Nucleus accumbens (tissue), 56 donors: ENCODE results near the gene NYAP1.
"Not testable (repeated sequence)": the region's sequence is repeated elsewhere in the genome, so short reads cannot be mapped to it uniquely, and the experiment has no call there.

Source experiments
- DNase-seq, 56 donors: peaks; one replicate each; lab custom pipeline; 2025; lab: John Stamatoyannopoulos, UW

Gene NYAP1

DNA sequence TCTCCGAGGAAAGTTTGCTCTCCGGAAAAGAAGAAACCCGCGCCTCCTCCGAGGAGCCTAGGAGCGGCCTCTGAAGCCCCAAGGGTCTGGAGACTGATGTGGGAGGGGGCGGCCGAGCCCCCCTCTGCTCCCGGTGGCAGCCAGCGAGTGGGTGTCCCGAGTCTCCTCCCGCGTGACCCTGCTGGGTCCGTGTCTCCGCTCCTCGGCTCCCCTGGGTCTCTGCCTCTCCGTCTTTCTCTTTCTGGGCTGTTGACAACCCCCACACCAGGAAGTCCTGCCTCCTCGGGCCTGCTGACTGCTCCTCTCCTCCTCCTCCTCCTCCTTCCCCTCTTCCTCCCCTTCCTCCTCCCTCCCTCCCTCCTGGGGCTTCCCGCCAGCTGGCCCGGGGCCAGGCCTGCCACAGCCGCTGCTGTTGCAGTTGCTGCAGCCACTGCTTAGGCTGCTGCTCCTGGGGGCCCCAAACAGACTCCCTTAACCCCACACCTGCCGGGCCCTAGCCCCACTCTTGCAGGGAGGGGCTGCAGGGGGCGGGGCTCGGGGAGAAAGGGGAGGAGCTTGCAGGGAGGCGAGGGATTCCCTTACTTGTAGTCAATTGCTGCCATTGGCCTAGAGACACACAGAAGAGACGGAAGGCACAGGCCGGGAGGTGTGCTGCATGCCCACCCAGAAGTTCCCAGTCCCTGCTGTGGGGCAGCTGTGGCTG, 4.6 kb upstream of the NYAP1 start, which contains the start of gene TSC22D4:
TSC22D4 (minus strand) TSS at position 257 of the 703 bp plus-strand sequence. CDS start 1,176 bp downstream, outside the sequence.
- peak; percentile 75 to 98 (median 95) for DNase-seq

DNA sequence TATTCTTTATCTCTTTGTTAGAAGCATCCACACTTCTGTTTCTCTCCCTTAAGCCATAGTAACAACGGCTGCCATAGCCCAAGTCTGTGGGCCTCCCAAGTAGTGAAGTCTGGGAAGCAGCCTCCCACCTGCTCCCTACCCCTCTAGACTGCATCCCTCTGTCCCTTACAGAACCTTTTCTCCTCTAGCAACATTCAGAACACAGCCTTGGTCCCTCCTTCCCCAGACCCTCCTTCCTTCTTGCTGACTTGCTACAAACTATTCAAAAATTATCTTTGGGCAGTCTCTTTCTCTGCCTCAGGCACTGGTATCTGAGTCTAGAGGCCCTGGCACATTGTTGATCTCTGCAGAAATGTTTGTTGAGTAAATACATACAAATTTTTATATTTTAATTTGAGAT, 2.3 kb upstream of the NYAP1 start:
- no peak for DNase-seq

DNA sequence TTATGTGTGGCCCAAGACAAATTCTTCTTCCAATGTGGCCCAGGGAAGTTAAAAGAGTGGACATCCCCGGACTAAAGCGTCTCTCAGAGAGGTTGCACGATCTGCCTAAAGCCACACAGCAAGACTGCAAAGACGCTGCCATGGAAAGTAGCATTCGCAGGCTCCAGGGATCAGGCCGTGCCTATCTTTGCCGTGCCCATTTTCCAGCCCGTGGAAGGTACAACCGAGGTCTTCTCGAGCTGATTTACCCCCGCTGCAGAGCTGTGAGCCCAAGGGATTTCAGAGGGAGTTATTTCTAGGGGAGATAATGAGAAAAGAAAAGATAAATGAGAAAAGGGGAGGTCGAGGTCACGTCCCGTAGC, 1.0 kb upstream of the NYAP1 start:
- no peak for DNase-seq

DNA sequence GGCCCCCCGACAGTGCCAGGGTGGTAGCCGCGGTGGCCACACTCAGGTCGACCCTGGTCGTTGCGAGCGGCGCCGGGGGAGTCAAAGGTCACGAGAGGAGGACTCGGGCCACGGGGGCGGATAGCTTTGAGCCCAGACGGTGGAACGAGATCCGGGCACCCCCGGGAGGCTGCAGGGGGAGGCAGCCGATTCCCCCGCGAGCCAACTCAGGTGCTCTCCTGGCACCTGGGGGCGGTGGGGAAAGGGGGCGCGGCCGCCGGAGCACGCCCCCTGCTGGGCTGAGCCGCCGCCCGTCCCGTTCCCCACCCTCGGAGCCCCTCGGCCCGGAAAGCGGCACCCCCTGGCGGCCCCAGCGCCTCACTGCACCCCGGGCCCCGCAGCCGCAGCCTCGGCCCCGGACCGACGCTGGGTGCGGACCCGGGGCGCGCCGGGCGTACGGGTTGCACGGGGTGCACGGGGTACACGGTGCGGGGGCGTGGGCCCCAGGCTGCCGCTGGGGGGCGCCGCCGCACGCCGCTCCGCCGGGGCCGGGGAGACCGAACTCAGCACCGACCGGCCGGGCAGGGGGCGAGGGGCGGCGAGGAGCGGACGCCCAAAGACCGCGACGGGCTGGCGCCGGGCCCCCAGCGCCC, 521 bp upstream of the NYAP1 start:
- DNase-seq, result peak in 46 of 56 donors; percentile 29 to 80 (median 60)

DNA sequence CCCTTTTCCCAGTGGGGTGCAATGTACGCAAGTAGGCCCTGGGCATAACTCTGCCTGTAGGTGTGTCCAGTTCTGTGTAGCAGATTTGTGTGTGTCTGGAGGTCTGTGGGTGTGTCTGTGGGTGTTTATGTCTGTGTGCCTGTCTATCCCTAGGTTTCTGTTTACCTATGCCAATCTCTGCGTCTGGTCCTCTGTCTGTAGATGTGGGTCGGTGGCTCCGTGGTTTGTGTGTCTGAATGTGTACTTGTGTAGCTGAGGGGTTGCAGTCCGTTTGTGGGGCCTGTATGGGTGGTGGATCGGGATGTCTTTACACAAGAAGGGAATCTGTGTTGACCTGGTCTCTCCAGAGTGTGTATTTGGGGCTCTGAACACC, 932 bp downstream of the NYAP1 start:
- no peak for DNase-seq

DNA sequence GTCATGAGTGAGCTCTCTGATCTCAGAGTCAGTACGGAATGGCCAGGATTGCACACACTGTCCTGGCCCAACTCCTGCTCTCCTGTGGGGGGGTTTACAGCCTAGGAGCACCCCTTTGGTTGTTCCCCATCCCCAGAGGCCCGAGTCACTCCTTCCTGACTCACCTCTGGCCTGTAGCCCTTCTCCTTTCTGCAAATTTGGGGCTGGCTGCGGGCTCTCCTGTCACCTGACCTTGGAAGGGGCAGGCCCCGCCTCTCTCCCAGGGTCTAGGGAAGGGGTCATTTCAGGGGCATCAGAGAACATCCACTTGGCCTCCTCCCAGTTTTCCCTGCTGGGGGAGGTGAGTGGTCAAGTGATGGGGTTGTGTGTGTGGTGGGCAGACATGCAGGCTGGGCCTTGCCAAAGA, 1.7 kb downstream of the NYAP1 start:
- peak in 1 of 56 donors; percentile 18 for DNase-seq

DNA sequence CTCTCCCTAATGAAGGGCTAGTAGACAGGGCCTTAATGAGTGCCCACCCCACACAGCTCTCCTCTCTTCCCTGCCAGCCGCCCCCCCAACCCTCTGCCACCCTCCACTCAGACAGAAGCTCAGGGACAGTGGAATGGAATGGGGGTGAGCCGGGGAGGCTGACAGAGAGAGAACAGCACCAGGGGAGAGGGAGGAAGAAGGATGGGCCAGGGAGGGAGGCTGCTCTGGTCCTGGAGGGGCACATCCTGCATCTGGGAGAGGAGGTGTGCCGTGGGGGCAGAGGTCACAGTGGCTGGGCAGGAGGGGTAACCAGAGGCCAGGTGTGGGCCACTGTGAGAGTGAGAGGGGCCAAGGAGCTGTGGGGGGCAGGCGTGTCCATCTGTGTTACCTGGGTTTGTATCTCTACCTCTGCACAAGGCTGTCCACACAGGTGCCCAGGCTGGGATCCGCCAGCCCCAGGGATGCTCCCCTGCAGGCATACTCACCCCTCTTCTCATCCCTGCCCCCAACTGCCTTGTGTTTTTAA, 2.4 kb downstream of the NYAP1 start:
- DNase-seq, result no peak

DNA sequence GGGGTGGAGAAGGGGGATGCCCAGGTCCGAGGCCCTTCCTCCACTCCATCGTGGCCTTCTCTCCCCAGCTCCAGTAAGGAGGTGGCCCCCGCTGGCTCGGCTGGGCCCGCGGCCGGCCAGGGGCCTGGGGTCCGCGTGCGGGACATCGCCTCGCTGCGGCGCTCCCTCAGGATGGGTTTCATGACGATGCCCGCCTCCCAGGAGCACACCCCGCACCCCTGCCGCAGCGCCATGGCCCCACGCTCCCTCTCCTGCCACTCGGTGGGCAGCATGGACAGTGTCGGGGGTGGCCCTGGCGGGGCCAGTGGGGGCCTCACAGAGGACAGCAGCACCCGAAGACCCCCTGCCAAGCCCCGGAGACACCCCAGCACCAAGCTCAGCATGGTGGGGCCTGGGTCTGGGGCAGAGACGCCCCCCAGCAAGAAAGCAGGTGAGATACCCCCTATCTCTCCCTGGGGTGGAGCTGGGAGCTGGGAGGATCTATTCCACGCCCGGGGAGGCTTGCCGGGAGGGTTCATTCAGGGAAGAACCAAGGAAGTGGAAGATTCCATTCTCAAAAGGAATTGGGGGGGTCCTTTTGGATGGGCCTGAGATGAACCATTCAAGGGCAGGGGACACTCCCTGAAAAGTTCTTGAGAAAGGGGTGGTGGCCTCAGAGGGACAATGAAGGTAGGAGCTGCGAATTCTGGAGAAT, 3.2 kb downstream of the NYAP1 start:
- peak in 8 of 56 donors; percentile 9 to 56 (median 36) for DNase-seq

DNA sequence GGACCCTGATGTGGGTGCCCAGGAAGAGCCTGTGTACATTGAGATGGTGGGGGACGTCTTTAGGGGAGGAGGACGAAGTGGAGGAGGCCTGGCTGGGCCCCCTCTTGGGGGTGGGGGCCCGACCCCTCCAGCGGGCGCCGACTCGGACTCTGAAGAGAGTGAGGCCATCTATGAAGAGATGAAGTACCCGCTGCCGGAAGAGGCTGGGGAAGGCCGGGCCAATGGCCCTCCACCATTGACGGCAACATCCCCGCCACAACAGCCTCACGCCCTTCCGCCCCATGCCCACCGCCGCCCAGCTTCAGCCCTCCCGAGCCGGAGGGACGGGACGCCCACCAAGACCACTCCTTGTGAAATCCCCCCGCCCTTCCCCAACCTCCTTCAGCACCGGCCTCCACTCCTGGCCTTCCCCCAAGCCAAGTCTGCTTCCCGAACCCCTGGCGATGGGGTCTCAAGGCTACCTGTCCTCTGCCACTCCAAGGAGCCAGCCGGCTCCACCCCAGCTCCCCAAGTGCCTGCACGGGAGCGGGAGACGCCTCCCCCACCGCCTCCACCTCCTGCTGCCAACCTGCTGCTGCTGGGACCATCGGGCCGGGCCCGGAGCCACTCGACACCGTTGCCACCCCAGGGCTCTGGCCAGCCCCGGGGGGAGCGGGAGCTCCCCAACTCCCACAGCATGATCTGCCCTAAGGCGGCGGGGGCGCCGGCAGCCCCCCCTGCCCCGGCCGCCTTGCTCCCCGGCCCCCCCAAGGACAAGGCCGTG, 4.8 kb downstream of the NYAP1 start:
- no peak for DNase-seq

DNA sequence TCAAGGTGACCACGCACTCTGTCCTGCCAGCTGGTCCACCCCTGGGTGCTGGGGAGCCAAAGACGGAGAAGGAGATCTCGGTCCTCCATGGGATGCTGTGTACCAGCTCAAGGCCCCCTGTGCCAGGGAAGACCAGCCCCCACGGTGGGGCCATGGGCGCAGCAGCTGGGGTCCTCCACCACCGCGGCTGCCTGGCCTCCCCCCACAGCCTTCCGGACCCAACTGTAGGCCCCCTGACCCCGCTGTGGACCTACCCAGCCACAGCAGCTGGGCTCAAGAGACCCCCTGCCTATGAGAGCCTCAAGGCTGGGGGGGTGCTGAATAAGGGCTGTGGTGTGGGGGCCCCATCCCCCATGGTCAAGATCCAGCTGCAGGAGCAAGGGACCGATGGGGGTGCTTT, 5.4 kb downstream of the NYAP1 start:
- DNase-seq, result no peak

DNA sequence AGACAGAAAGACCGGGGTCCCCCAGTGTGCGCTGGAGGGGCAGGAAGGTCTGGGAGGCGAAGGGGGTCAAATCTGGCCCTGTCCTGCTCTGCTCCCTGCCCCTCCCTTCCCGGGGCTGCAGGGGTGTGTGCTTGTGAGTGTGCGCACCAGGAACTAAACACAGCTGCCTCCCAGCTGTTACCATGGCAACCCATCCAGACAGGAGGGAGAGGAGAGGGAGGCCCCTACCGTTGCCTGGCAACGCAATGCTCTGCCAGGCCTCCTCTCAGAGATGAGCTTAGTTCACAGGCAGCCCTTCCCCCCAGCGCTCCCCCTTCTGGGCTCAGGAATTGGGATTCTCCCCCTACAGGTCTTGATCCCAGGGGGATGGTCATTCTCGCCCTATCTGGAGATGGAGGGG, 6.1 kb downstream of the NYAP1 start:
- peak; percentile 16 to 97 (median 90) for DNase-seq

DNA sequence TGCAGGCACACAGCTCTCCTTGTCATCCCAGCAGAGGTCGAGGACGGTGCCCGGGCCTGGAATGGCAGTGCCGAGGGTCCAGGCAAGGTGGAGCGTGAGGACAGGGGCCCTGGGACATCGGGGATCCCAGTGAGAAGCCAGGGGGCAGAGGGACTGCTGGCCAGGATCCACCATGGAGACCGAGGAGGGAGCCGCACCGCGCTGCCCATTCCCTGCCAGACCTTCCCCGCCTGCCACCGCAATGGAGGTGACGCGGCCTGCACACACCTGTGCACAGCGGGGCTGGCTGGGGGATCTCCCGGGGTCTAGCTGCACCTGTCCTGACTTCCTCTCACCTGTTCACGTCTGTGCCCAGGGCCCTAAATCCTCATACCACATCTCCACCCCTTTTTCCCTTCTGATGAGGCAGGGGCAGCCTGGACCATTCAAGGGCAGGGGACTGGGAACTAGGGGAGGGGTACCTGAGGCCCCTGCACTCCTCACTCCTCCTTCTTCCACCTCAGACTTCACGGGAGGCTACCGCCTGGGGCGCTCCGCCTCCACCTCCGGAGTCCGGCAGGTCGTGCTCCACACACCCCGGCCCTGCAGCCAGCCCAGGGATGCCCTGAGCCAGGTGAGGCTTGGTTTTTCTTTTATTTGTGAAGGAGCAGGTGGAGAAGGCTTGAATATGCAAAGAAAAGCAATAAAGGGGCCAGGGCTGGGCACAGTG, 6.9 kb downstream of the NYAP1 start:
- DNase-seq, result no peak

DNA sequence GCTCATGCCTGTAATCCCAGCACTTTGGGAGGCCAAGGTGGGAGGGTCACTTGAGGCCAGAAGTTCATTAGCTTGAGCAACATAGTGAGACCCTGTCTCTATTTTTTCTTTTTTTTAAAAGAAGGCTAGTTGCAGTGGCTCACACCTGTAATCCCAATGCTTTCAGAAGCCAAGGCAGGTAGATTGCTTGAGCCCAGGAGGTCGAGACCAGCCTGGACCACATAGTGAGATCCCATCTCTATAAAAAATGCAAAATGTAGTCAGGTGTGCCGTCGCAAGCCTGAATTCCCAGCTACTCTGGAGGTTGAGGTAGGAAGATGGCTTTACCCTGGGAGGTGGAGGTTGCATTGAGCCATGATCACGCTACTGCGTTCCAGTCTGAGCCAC, 7.5 kb downstream of the NYAP1 start:
- no peak for DNase-seq

DNA sequence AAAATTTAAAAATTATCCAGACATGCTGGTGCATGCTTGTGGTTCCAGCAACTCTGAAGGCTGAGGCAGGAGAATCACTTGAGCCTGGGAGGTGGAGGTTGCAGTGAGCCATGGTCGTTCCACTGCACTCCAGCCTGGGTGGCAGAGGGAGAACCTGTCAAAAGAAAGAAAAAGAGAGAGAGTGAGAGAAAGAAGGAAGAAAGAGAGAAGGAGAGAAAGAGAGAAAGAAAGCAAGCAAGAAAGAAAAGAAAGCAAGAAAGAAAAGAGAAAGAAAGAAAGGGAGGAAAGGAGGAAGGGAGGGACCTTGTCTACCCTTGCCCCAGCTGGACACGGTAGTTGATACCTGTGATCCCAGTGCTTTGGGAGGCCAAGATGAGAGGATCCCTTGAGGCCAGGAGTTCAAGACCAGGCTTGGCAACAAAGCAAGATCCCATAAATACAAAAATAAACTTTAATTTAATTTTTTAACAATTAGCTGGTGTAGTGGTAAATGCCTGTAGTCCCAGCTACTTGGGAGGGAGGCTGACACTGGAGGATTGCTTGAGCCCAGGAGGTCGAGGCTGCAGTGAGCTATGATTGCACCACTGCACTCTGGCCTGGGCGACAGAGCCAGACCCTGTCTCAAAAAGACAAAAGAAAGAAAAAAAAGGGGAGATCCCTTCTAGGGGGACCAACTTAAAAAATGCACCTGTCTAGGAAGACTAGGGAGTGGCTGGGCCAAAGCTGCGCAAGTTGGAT, 9.2 kb downstream of the NYAP1 start:
- DNase-seq, result no peak

DNA sequence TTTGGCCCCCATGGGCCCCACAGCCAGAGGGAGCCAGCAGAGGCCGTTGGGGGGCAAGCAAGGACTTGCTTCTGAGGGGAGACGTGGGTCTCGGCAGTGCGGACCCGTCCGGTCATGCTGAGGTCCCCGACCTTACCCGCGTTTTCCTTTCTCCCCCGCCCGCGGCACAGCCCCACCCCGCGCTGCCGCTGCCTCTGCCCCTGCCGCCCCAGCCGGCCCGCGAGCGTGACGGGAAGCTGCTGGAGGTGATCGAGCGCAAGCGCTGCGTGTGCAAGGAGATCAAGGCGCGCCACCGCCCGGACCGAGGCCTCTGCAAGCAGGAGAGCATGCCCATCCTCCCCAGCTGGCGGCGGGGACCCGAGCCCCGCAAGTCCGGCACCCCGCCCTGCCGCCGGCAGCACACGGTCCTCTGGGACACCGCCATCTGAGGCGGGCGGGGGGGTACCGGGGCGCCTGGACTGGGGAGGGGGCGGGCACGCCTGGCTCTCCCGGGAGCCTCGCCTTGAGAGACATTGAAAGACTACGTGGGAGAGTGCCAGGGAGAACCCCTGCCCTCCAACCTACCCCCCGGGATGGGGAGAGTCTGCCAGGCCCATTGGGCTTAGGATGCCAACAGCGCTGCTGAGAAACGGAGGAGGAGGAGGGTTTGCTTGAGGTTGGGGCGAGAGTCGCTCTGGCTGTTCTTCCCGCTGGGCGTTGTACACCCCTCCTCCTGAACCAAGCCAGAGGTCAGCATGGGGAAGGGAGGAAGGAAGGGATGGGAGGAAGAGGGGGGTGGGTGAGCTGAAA, 9.9 kb downstream of the NYAP1 start:
- peak in 44 of 56 donors; percentile 19 to 80 (median 54) for DNase-seq

DNA sequence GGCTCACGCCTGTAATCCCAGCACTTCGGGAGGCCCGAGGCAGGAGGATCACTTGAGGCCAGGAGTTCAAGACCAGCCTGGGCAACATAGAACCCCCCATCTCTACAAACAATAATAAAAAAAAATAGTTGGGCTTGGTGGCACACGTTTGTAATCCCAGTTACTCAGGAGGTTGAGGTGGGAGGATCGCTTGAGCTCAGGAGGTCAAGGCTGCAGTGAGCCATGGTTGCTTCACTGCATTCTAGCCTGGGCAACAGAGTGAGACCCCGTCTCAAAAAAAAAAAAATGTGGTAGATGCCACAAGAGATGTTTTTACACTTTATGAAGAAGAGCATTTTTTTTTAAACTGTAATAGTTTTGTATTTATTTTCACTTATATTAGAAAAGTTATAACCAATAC, 12.8 kb downstream of the NYAP1 start:
- DNase-seq, result no peak

DNA sequence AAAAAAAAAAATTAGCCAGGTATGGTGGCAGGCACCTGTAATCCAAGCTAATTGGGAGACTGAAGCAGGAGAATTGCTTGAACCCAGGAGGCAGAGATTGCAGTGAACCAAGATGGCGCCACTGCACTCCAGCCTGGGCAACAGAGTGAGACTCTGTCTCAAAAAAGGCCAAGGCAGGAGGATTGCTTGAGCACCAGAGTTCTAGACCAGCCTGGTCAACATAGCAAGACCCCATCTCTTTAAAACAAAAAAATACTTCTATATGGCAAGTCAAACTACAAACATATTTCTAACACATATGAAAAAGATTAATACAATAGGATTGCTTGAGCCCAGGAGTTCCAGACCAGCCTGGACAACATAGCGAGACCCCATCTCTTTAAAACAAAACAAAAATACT, 17.0 kb downstream of the NYAP1 start:
- DNase-seq, result not testable (repeated sequence)

DNA sequence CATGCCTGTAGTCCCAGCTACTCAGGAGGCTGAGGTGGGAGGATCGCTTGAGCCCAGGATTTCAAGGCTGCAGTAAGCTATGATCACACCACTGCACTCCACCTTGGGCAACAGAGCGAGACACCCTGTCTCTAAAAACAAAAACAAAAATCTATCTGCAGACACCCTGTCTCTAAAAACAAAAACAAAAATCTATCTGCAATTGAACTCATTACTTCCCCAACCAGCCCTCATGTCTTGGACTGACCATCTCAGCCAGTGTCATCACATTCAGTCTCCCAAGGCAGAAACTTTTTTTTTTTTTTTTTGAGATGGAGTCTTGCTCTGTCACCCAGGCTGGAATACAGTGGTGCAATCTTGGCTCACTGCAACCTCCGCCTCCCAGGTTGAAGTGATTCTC, 20.3 kb downstream of the NYAP1 start:
- not testable (repeated sequence) for DNase-seq
